Stimulated activated CD8-positive, alpha-beta memory T cell treated with anti-CD3 and anti-CD28 coated beads, Interleukin-7, amount 100 ng/mL, for 4 hours (primary cell): ENCODE results near the gene ZNF846.
"Not testable (repeated sequence)": the region's sequence is repeated elsewhere in the genome, so short reads cannot be mapped to it uniquely, and the experiment has no call there.

ENCODE experiments used
- DNase-seq, 2 donors: peaks; one replicate each; pipeline ENCODE4 v3.0.0-alpha.2; 2020; ENCODE audit warnings: low read depth in 2 of 2

ZNF846 gene

DNA sequence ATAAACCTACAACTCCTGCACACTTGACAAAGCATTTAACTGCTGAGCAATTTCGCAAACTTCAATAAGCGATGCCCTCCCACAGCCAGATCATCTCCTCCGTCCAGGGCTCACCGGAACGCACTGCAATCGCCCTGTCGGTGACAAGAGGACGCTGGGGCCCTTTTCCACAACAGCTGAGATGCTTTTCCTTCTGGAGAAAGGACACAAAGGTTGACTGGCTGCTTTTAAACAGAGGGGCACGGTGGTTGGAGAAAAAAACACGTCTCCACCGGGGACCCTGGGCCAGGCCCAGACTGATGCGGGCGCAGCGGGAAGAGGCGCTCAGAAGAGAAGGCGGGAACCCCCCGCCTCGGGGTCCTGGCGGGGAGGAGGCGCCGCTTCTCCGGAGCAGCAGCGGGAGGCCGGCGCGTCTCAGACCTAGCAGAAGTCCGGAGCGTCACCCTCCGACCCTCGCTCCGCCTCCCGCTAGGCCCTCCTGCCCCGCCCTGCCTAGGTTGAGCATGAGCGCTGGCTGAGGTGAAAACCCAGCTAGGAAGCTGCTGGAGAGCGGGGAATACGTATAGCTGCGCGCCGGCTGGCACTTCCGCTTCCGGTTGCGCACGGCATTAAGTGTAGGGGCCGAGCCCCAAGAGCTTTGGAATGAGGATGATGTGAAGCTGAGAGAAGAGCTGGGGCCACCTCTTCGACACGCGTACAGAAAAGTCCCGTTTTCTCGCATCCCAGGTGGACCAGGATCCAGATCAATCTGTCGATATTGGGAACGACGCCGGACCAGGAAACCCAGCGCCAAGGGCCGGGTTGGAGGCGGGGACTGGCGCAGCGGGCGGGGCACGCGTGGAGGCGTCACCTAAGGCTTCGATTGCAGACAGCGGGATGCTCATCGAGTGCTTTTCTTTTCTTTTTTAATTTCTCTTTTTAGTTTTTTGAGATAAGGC is at the start of gene ZNF846:
Gene ZNF846, minus strand, starts transcription at position 564 of the 938 bp plus-strand sequence. CDS start 3,788 bp downstream, outside the sequence.
- peak; percentile 85 to 88 for DNase-seq

DNA sequence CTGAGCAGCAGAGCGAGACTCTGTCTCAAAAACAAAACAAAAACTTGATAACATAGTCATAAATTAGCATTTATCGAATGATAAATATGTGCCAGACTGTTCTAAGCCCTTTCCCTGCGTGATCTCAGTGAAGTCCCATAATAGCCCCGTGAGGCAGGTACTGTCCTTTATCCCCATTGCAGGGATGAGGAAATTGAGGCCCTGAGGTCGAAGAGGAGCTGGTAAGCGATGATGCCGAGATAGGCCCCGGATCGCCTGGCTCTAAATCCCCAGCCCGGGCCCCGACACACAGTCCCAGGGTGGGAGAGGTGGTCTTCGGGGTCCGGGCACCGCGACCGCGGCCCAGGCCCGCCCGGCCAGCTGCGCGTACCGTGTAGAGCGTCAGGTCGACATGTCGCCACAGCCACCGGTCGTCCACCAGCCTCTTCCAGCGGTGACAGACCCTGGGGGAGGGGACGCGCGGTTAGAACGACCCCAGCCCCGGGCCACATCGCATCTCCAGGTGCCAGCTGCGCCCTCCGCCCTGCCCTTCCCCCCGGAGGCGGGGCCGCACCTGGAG is 49.7 kb upstream of the ZNF846 start:
- no peak for DNase-seq

- DNase-seq, result no peak
These were observed 42.6 kb upstream of the ZNF846 start for GRCh38 chr19:9811139-9811538.

GRCh38 chr19:9808855-9809824 is 40.6 kb upstream of the ZNF846 start:
- no peak for DNase-seq

- no peak for DNase-seq
These were observed 38.3 kb upstream of the ZNF846 start for GRCh38 chr19:9806803-9807202.

GRCh38 chr19:9801976-9802375 is 33.4 kb upstream of the ZNF846 start:
- DNase-seq, result no peak

DNA sequence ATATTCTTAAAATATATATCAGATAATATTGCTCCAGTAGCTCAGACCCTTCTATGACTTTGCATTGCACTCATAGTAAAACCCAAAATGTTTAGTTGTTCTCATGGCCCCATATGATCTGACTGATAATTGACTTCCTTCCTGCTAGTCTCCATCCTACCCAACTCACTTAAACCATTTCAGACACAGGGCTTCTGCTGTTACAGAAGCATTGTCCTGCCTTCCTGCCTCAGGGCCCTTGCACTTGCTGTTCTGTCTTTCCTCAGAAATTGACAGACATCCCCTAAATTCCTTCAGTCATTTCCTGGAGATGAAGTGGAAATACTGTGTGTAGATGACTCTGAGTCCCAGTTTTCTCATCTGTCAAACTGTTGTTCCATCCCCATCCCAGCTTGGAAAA is 30.6 kb upstream of the ZNF846 start:
- no peak for DNase-seq

GRCh38 chr19:9797871-9798270 is 29.3 kb upstream of the ZNF846 start:
- DNase-seq, result no peak

GRCh38 chr19:9796113-9796773 is 27.7 kb upstream of the ZNF846 start:
- peak; percentile 69 to 82 for DNase-seq

- peak; percentile 62 to 66 for DNase-seq
These were observed 24.6 kb upstream of the ZNF846 start for GRCh38 chr19:9793071-9793591.

- peak; percentile 94 to 96 for DNase-seq
These were observed 23.9 kb upstream of the ZNF846 start for GRCh38 chr19:9792206-9793070.

- peak; percentile 96 to 98 for DNase-seq
These were observed 23.1 kb upstream of the ZNF846 start for GRCh38 chr19:9791552-9792205.

- DNase-seq, result not testable (repeated sequence)
These were observed 22.5 kb upstream of the ZNF846 start for GRCh38 chr19:9791073-9791367.

GRCh38 chr19:9789579-9789978 is 21.0 kb upstream of the ZNF846 start:
- DNase-seq, result not testable (repeated sequence)

DNA sequence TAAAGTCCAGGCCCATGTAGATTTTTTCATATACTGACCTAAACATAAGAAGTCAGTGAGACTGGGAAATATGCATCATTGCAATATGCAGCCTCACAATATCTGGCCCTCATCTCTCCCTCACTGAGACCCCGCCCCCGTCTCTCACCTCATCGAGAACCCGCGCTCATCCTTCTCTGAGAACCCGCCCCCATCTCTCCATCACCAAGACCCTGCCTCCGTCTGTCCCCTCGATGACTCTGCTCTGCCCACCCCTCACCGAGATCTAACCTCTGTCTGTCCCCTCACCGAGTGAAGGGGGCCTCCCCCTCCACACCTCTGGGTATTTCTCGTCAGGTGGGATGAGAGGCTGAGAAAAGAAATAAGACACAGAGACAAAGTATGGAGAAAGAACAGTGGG is 20.5 kb upstream of the ZNF846 start:
- DNase-seq, result no peak

GRCh38 chr19:9788604-9789003 is 20.1 kb upstream of the ZNF846 start:
- DNase-seq, result not testable (repeated sequence)

DNA sequence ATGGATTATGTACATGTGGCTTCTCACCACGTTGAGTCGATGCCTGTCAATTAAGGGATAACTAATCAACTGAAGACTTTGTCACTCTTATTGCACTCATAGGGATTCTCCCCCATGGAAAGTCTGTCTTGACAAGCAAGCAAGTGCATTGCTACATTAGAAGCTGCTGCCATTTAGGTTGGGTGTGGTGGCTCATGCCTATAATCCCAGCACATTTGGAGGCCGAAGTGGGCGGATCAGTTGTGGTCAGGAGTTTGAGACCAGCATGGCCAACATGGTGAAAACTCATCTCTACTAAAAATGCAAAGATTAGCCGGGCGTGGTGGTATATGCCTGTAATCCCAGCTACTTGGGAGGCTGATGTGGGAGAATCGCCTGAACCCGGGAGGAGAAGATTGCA is 18.3 kb upstream of the ZNF846 start:
- DNase-seq, result no peak

GRCh38 chr19:9786342-9786741 is 17.8 kb upstream of the ZNF846 start:
- no peak for DNase-seq

DNA sequence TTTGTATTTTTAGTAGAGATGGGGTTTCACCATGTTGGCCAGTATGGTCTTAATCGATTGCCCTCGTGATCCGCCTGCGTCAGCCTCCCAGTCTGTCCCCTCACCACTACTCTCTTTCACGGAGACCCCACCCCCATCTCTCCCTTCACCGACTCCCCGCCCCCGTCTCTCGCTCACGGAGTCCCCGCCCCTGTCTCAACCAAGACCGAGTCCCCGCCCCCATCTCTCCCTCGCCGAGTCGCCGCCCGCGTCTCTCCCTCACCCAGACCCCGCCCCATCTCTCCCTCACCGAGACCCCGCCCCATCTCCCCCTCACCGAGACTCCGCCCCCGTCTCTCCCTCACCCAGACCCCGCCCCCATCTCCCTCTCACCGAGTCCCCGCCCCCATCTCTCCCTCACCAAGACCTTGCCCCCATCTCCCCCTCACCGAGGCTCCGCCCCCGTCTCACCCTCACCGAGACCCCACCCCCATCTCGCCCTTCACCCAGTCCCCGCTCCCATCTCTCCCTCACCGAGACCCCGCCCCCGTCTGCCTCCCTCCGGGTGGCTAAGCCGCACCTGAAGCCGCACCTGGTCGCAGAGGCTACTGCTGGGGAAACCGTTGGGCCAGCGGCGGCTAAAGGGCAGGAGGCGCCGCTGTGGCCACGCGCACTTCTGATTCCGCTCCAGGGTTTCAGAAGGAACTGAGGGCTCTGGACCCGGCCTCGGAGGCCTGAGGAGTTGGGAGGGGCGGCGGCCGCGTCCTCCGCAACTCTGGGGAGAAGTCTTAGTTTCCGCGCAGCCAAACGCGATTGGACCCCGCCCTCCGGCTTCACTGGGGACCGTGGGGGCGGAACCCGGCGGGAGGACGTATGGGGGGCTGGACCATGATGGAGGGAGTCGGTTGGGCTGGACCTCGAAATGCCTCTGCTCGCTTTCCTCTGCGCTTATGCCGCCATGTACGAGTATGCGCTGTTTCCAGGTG is 17.1 kb upstream of the ZNF846 start:
- peak; percentile 96 to 97 for DNase-seq
